ENCODE data around the gene FOXO1.

Gene FOXO1

GRCh38 chr13:40509876-40510275 is 156.6 kb downstream of the FOXO1 start:
- TF ChIP-seq EP300 (IDR thresholded peaks at IDR 0.05; ENCODE audit: borderline replicate concordance) (no peak), TEAD4 (IDR thresholded peaks at IDR 0.05) (no peak), TAF1 (IDR thresholded peaks at IDR 0.05; ENCODE audit: low read depth) (no peak), ZBTB7A (IDR thresholded peaks at IDR 0.05; ENCODE audit: low read depth) (no peak), FOXM1 (IDR thresholded peaks at IDR 0.05; ENCODE audit: borderline replicate concordance, low read depth) (no peak), RAD21 (IDR thresholded peaks at IDR 0.05; ENCODE audit: low read depth) (no peak), NFIC (IDR thresholded peaks at IDR 0.05) (no peak)
- TF ChIP-seq, protein P1, sequence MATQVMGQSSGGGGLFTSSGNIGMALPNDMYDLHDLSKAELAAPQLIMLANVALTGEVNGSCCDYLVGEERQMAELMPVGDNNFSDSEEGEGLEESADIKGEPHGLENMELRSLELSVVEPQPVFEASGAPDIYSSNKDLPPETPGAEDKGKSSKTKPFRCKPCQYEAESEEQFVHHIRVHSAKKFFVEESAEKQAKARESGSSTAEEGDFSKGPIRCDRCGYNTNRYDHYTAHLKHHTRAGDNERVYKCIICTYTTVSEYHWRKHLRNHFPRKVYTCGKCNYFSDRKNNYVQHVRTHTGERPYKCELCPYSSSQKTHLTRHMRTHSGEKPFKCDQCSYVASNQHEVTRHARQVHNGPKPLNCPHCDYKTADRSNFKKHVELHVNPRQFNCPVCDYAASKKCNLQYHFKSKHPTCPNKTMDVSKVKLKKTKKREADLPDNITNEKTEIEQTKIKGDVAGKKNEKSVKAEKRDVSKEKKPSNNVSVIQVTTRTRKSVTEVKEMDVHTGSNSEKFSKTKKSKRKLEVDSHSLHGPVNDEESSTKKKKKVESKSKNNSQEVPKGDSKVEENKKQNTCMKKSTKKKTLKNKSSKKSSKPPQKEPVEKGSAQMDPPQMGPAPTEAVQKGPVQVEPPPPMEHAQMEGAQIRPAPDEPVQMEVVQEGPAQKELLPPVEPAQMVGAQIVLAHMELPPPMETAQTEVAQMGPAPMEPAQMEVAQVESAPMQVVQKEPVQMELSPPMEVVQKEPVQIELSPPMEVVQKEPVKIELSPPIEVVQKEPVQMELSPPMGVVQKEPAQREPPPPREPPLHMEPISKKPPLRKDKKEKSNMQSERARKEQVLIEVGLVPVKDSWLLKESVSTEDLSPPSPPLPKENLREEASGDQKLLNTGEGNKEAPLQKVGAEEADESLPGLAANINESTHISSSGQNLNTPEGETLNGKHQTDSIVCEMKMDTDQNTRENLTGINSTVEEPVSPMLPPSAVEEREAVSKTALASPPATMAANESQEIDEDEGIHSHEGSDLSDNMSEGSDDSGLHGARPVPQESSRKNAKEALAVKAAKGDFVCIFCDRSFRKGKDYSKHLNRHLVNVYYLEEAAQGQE (IDR thresholded peaks at IDR 0.05; ENCODE audit: low read depth) = no peak

DNA sequence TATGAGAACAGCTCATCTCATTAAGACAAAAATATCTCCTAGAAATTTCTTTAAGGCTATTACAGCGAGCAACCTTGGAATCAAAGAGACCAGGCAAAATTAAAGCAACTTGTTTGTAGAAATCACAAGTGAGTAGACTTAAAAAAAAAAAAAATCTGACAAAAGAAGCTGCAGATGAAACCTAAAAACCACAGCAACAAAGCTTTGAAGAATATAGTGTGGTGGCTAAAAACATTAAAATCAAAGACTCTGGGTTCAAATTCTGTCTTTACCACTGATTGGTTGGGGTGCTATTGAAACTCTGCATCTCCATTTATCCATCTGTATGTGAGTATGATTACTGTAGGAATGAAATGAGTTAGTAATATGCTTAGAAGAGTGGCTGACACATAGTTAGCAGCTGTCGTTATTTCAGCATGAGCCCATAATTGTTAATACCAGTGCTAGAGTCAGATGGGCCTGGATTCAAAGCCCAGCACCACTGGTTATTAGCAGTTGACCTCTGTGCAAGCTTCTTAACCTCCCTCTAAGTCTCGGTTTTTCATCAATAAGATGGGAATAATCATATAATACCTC is 157.6 kb downstream of the FOXO1 start:
- no peak for TF ChIP-seq CREB1 (IDR thresholded peaks at IDR 0.05; ENCODE audit: low read depth)

GRCh38 chr13:40508127-40508526 is 158.3 kb downstream of the FOXO1 start:
- TF ChIP-seq, protein P1 (IDR thresholded peaks at IDR 0.05; ENCODE audit: low read depth) = no peak
- TF ChIP-seq CEBPB (IDR thresholded peaks at IDR 0.05) = no peak
- no peak for TF ChIP-seq CREB1 (IDR thresholded peaks at IDR 0.05; ENCODE audit: low read depth)
- TF ChIP-seq FOXM1 (IDR thresholded peaks at IDR 0.05; ENCODE audit: borderline replicate concordance, low read depth) = no peak

- TF ChIP-seq TAF1 (IDR thresholded peaks at IDR 0.05; ENCODE audit: low read depth) = no peak
- TF ChIP-seq ZBTB7A (IDR thresholded peaks at IDR 0.05; ENCODE audit: low read depth) = no peak
- TF ChIP-seq NFIC (IDR thresholded peaks at IDR 0.05) = no peak
Observed at GRCh38 chr13:40506592-40507446, 159.6 kb downstream of the FOXO1 start.
